Osteoblast (primary cell): ENCODE measurements around the gene DLG1. TPM values are rescaled to one million over a fixed set of nuclear protein-coding genes. Genes with fewer than 3 reads are reported as not detected.

Experiments used
- DNase-seq: peaks from one replicate; pipeline ENCODE4 v3.0.0; 2011; ENCODE audit warnings: low spot score, mixed read lengths; ENCODE audit not compliant: insufficient read length; ENCODE audit errors: missing footprints
- H2AFZ ChIP-seq: 2 replicates; pipeline ENCODE4 v1.6.0; 2011; ENCODE audit warnings: mild to moderate bottlenecking, low read length
- H3K27ac ChIP-seq: 2 replicates; pipeline ENCODE4 v1.5.1; 2011; ENCODE audit warnings: mild to moderate bottlenecking, low read depth, low read length, moderate library complexity
- H3K27me3 ChIP-seq: 2 replicates; pipeline ENCODE4 v1.6.0; 2012; ENCODE audit warnings: mild to moderate bottlenecking, control low read depth, inconsistent platforms, low read length, moderate library complexity; ENCODE audit not compliant: insufficient read depth
- H3K36me3 ChIP-seq: 2 replicates; pipeline ENCODE4 v1.5.1; 2011; ENCODE audit warnings: mild to moderate bottlenecking, low read length, control low read depth, moderate library complexity; ENCODE audit not compliant: insufficient read depth
- H3K4me1 ChIP-seq: 2 replicates; pipeline ENCODE4 v1.5.1; 2011; ENCODE audit warnings: mild to moderate bottlenecking, low read length, control low read depth, moderate library complexity; ENCODE audit not compliant: insufficient read depth
- H3K4me2 ChIP-seq: 2 replicates; pipeline ENCODE4 v1.6.0; 2011; ENCODE audit warnings: mild to moderate bottlenecking, low read length; ENCODE audit not compliant: insufficient read depth
- H3K4me3 ChIP-seq: fragments of 200-600 bp; sonication (generic); 3 replicates; pipeline ENCODE4 v1.5.1; 2012; ENCODE audit warnings: mild to moderate bottlenecking, low read length, inconsistent platforms; ENCODE audit not compliant: insufficient read depth
- H3K79me2 ChIP-seq: 2 replicates; pipeline ENCODE4 v1.6.0; 2012; ENCODE audit warnings: mild to moderate bottlenecking, low read length, control low read depth, inconsistent platforms; ENCODE audit not compliant: insufficient read depth
- H3K9me3 ChIP-seq: 2 replicates; pipeline ENCODE4 v1.5.1; 2011; ENCODE audit warnings: low read depth, low read length, control low read depth
- H4K20me1 ChIP-seq: 2 replicates; pipeline ENCODE4 v1.6.0; 2012; ENCODE audit warnings: mild to moderate bottlenecking, low read length, control low read depth; ENCODE audit not compliant: insufficient read depth
- CTCF ChIP-seq: IDR thresholded peaks from 2 replicates; pipeline ENCODE4 v1.5.1; 2011; ENCODE audit warnings: mild to moderate bottlenecking, low read depth, low read length, moderate library complexity; ENCODE audit errors: extremely low read depth
- total RNA-seq: library from RNA; depleted of rRNA; stranded (reverse); fragments of >200 nt; gene quantifications from 2 replicates; pipeline ENCODE4 v1.2.3, GENCODE V29; 2012

The DLG1 gene
- total RNA-seq, 1 donor = 79.3 TPM

DNA sequence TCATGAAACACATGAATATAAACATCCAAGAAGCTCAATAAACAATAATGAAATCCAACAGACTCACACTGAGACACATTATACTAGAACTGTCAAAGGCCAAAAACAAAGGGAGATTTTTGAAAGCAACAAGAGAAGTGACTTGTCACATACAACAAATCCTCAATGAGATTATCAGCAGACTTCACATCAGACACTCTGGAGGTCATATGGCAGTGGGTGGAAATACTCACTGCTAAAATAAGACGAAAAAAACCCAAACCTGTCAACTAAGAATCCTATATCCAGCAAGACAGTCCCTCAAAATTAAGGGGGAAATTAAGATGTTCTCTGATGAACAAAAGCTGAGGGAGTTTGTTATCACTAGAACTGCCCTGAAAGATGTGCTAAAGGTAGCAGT lies 143.4 kb downstream of the DLG1 start:
- Histone ChIP-seq H3K36me3 (peaks cover 10% of the 10 kb centered on the region), H3K4me1 (no peaks in the 10 kb centered on the region), H3K27ac (no peak overlapping the region), H3K9me3 (peaks cover 4% of the 10 kb centered on the region), H2AFZ (no peak overlapping the region), H3K79me2 (peaks cover 79% of the 10 kb centered on the region), H4K20me1 (peaks cover 5% of the 10 kb centered on the region), H3K4me3 (no peak overlapping the region), H3K4me2 (no peak overlapping the region), H3K27me3 (no peaks in the 10 kb centered on the region)
- no peak for TF ChIP-seq CTCF
- DNase-seq = no peak

DNA sequence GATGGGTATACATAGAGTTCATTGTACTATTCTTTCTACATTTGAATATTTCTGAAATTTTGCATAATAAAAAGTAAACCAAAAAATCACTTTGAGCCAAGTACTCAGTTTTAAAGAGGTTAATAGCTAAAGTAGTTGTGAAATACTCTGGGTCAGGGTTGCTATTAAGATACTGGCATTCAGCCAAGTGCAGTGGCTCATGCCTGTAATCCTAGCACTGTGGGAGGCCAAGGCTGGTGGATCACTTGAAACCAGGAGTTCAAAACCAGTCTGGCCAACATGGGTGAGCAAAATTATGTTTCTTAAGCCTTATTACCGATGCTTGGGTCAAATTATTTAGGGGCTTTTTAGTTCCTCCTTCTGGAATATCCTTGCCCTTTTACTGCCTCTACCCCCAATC lies 146.8 kb downstream of the DLG1 start:
- H3K4me1 ChIP-seq = no peaks in the 10 kb centered on the region
- H3K4me3 ChIP-seq = no peak overlapping the region
- no peak for TF ChIP-seq CTCF
- peaks cover 4% of the 10 kb centered on the region for H3K9me3 ChIP-seq
- peaks cover 2% of the 10 kb centered on the region for H3K36me3 ChIP-seq
- H3K4me2 ChIP-seq = no peak overlapping the region
- no peak for DNase-seq
- peak overlapping the region; percentile 23 for H3K27ac ChIP-seq
- peaks cover 5% of the 10 kb centered on the region for H4K20me1 ChIP-seq
- H3K79me2 ChIP-seq = peaks cover 71% of the 10 kb centered on the region
- no peak overlapping the region for H2AFZ ChIP-seq
- H3K27me3 ChIP-seq = no peaks in the 10 kb centered on the region

- H4K20me1 ChIP-seq = peaks cover 5% of the 10 kb centered on the region
- no peak for TF ChIP-seq CTCF
- H3K4me3 ChIP-seq = no peak overlapping the region
- no peak overlapping the region for H2AFZ ChIP-seq
- H3K36me3 ChIP-seq = no peaks in the 10 kb centered on the region
- H3K4me2 ChIP-seq = no peak overlapping the region
- H3K27ac ChIP-seq = no peak overlapping the region
- H3K9me3 ChIP-seq = no peaks in the 10 kb centered on the region
- H3K79me2 ChIP-seq = peaks cover 69% of the 10 kb centered on the region
- no peaks in the 10 kb centered on the region for H3K4me1 ChIP-seq
- no peak for DNase-seq
- no peaks in the 10 kb centered on the region for H3K27me3 ChIP-seq
Observed at GRCh38 chr3:197149528-197149927, 148.9 kb downstream of the DLG1 start.

DNA sequence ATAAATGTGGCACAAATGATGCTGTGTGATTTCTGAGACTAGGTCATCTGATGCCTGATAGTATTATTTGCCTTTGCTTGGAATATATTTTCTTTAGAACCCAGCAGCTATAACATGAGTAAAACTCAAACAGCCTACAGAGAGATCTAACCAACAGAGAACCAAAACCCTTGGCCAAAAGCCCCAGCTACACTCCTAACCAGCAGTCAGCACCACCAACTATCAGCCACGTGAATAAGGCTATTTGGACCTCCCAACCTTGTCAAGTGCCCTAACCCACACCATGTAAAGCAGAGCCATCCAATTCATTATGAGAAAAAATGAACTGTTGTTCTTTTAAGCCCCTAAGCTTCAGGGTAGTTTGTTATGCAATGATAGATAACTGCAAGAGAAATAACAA lies 154.2 kb downstream of the DLG1 start:
- H3K27me3 ChIP-seq = no peaks in the 10 kb centered on the region
- H3K9me3 ChIP-seq = no peaks in the 10 kb centered on the region
- no peak overlapping the region for H2AFZ ChIP-seq
- H3K4me2 ChIP-seq = no peak overlapping the region
- no peak for TF ChIP-seq CTCF
- H3K36me3 ChIP-seq = peaks cover 17% of the 10 kb centered on the region
- H4K20me1 ChIP-seq = no peaks in the 10 kb centered on the region
- no peaks in the 10 kb centered on the region for H3K4me1 ChIP-seq
- peaks cover 55% of the 10 kb centered on the region for H3K79me2 ChIP-seq
- H3K4me3 ChIP-seq = no peak overlapping the region
- no peak overlapping the region for H3K27ac ChIP-seq
- DNase-seq = no peak
